Karpas-422 (cell line): ENCODE measurements around the gene TMEM217. TPM values are rescaled to one million over a fixed set of nuclear protein-coding genes. Genes with fewer than 3 reads are reported as not detected.
"Not testable (repeated sequence)": the region's sequence is repeated elsewhere in the genome, so short reads cannot be mapped to it uniquely, and the experiment has no call there.

Source experiments
- DNase-seq: peaks from one replicate; pipeline ENCODE4 v3.0.0-alpha.2; 2015
- H2AFZ ChIP-seq: fragments of 200-600 bp; sonication (generic); 2 replicates; pipeline ENCODE4 v1.6.1; 2014; ENCODE audit warnings: antibody characterized with exemption, low read length, mixed read lengths
- H3K27ac ChIP-seq: fragments of 200-600 bp; sonication (generic); 2 replicates; pipeline ENCODE4 v1.5.1; 2014; ENCODE audit warnings: mild to moderate bottlenecking, low read length, moderate library complexity
- H3K27me3 ChIP-seq: fragments of 200-600 bp; sonication (generic); 2 replicates; pipeline ENCODE4 v1.6.1; 2014; ENCODE audit warnings: low read length, mixed read lengths
- H3K36me3 ChIP-seq: fragments of 200-600 bp; sonication (generic); 2 replicates; pipeline ENCODE4 v1.6.1; 2014; ENCODE audit warnings: low read length, mixed read lengths; ENCODE audit not compliant: insufficient read depth
- H3K4me1 ChIP-seq: fragments of 200-600 bp; sonication (generic); 2 replicates; pipeline ENCODE4 v1.6.1; 2014; ENCODE audit warnings: mild to moderate bottlenecking, low read length, mixed read lengths
- H3K4me2 ChIP-seq: fragments of 200-600 bp; sonication (generic); 2 replicates; pipeline ENCODE4 v1.6.1; 2014; ENCODE audit warnings: low read length, low read depth, mild to moderate bottlenecking; ENCODE audit not compliant: poor library complexity, severe bottlenecking
- H3K4me3 ChIP-seq: fragments of 200-600 bp; sonication (generic); 2 replicates; pipeline ENCODE4 v1.5.1; 2014; ENCODE audit warnings: mild to moderate bottlenecking, antibody characterized with exemption, low read length, mixed read lengths
- H3K79me2 ChIP-seq: fragments of 200-600 bp; sonication (generic); 2 replicates; pipeline ENCODE4 v1.6.1; 2014; ENCODE audit warnings: mild to moderate bottlenecking, low read length, mixed read lengths
- H3K9ac ChIP-seq: fragments of 200-600 bp; sonication (generic); 2 replicates; pipeline ENCODE4 v1.6.0; 2014; ENCODE audit warnings: low read length
- H3K9me2 ChIP-seq: fragments of 200-600 bp; sonication (generic), shearing (Covaris generic); replicated peaks from 2 replicates; pipeline ENCODE4 v1.6.0; 2014; ENCODE audit warnings: mild to moderate bottlenecking, low read length, moderate library complexity; ENCODE audit not compliant: insufficient read depth
- H3K9me3 ChIP-seq: fragments of 300-700, 200-600 bp; sonication (generic); 2 replicates; pipeline ENCODE4 v1.6.1; 2014; ENCODE audit warnings: low read length, mixed read lengths
- H4K20me1 ChIP-seq: fragments of 200-600 bp; sonication (generic); 2 replicates; pipeline ENCODE4 v1.6.1; 2014; ENCODE audit warnings: mild to moderate bottlenecking, antibody characterized with exemption, low read length, low read depth; ENCODE audit not compliant: insufficient read depth
- total RNA-seq: library from RNA; depleted of rRNA; stranded (reverse); fragments of >200 nt; shearing (Covaris generic); gene quantifications from 2 replicates; pipeline ENCODE4 v1.2.3, GENCODE V29; 2014; ENCODE audit warnings: low replicate concordance

The TMEM217 gene
- total RNA-seq, 1 experiment from 2014 or later: not detected

- Histone ChIP-seq H3K9ac (no peak overlapping the region), H3K4me3 (no peak overlapping the region), H3K36me3 (no peaks in the 10 kb centered on the region), H4K20me1 (no peaks in the 10 kb centered on the region), H3K9me2 (no peaks in the 10 kb centered on the region), H3K4me2 (no peak overlapping the region), H2AFZ (no peak overlapping the region), H3K27me3 (no peaks in the 10 kb centered on the region), H3K9me3 (no peaks in the 10 kb centered on the region), H3K4me1 (no peaks in the 10 kb centered on the region), H3K79me2 (no peaks in the 10 kb centered on the region), H3K27ac (no peak overlapping the region)
- no peak for DNase-seq
Measured at GRCh38 chr6:37204014-37204751, 53.8 kb downstream of the TMEM217 start.

GRCh38 chr6:37202788-37203491 lies 55.0 kb downstream of the TMEM217 start:
- DNase-seq: no peak
- no peaks in the 10 kb centered on the region for H3K27me3 ChIP-seq
- no peaks in the 10 kb centered on the region for H3K79me2 ChIP-seq
- no peaks in the 10 kb centered on the region for H4K20me1 ChIP-seq
- H3K9ac ChIP-seq: no peak overlapping the region
- H3K9me3 ChIP-seq: no peaks in the 10 kb centered on the region
- H3K4me1 ChIP-seq: no peaks in the 10 kb centered on the region
- no peaks in the 10 kb centered on the region for H3K36me3 ChIP-seq
- H3K9me2 ChIP-seq: no peaks in the 10 kb centered on the region
- no peak overlapping the region for H2AFZ ChIP-seq
- H3K27ac ChIP-seq: no peak overlapping the region
- no peak overlapping the region for H3K4me3 ChIP-seq
- H3K4me2 ChIP-seq: no peak overlapping the region

- DNase-seq: no peak
- Histone ChIP-seq H3K4me2 (no peak overlapping the region), H3K4me1 (no peaks in the 10 kb centered on the region), H3K27ac (no peak overlapping the region), H2AFZ (no peak overlapping the region), H3K9me2 (no peaks in the 10 kb centered on the region), H3K27me3 (no peaks in the 10 kb centered on the region), H3K4me3 (no peak overlapping the region), H3K9me3 (no peaks in the 10 kb centered on the region), H4K20me1 (no peaks in the 10 kb centered on the region), H3K36me3 (no peaks in the 10 kb centered on the region), H3K9ac (no peak overlapping the region), H3K79me2 (no peaks in the 10 kb centered on the region)
Measured at GRCh38 chr6:37201726-37202125, 56.2 kb downstream of the TMEM217 start.

- no peak for DNase-seq
- H3K36me3 ChIP-seq: no peaks in the 10 kb centered on the region
- no peak overlapping the region for H3K27ac ChIP-seq
- no peaks in the 10 kb centered on the region for H4K20me1 ChIP-seq
- no peaks in the 10 kb centered on the region for H3K4me1 ChIP-seq
- H3K79me2 ChIP-seq: no peaks in the 10 kb centered on the region
- H3K9me3 ChIP-seq: no peaks in the 10 kb centered on the region
- no peak overlapping the region for H3K4me3 ChIP-seq
- no peak overlapping the region for H3K9ac ChIP-seq
- H2AFZ ChIP-seq: no peak overlapping the region
- no peaks in the 10 kb centered on the region for H3K27me3 ChIP-seq
- H3K9me2 ChIP-seq: no peaks in the 10 kb centered on the region
- no peak overlapping the region for H3K4me2 ChIP-seq
Measured at GRCh38 chr6:37200085-37200484, 57.9 kb downstream of the TMEM217 start.

- H3K27me3 ChIP-seq, DNase-seq, H3K4me1 ChIP-seq, H3K9me3 ChIP-seq, H3K27ac ChIP-seq, H2AFZ ChIP-seq, H3K4me2 ChIP-seq, H3K79me2 ChIP-seq, H3K9me2 ChIP-seq, H3K36me3 ChIP-seq, H3K9ac ChIP-seq, H3K4me3 ChIP-seq, H4K20me1 ChIP-seq: not testable (repeated sequence)
Measured at GRCh38 chr6:37196451-37196850, 61.5 kb downstream of the TMEM217 start.

GRCh38 chr6:37194886-37195285 lies 63.1 kb downstream of the TMEM217 start:
- H3K4me1 ChIP-seq, H3K27ac ChIP-seq, H3K79me2 ChIP-seq, H3K9ac ChIP-seq, H2AFZ ChIP-seq, H3K36me3 ChIP-seq, H3K27me3 ChIP-seq, H3K9me3 ChIP-seq, H3K9me2 ChIP-seq, H4K20me1 ChIP-seq, DNase-seq, H3K4me2 ChIP-seq, H3K4me3 ChIP-seq: not testable (repeated sequence)

- no peak for DNase-seq
- no peak overlapping the region for H3K4me2 ChIP-seq
- H2AFZ ChIP-seq: no peak overlapping the region
- H3K4me1 ChIP-seq: no peaks in the 10 kb centered on the region
- H3K9me3 ChIP-seq: no peaks in the 10 kb centered on the region
- H3K9ac ChIP-seq: no peak overlapping the region
- no peaks in the 10 kb centered on the region for H4K20me1 ChIP-seq
- H3K27ac ChIP-seq: no peak overlapping the region
- H3K79me2 ChIP-seq: no peaks in the 10 kb centered on the region
- H3K27me3 ChIP-seq: no peaks in the 10 kb centered on the region
- no peak overlapping the region for H3K4me3 ChIP-seq
- no peaks in the 10 kb centered on the region for H3K9me2 ChIP-seq
- H3K36me3 ChIP-seq: no peaks in the 10 kb centered on the region
Measured at GRCh38 chr6:37192666-37193065, 65.3 kb downstream of the TMEM217 start.

- H3K4me2 ChIP-seq: no peak overlapping the region
- H3K4me1 ChIP-seq: no peaks in the 10 kb centered on the region
- no peaks in the 10 kb centered on the region for H3K79me2 ChIP-seq
- no peaks in the 10 kb centered on the region for H3K27me3 ChIP-seq
- H3K27ac ChIP-seq: no peak overlapping the region
- no peak for DNase-seq
- H3K9me2 ChIP-seq: no peaks in the 10 kb centered on the region
- H2AFZ ChIP-seq: no peak overlapping the region
- no peaks in the 10 kb centered on the region for H3K9me3 ChIP-seq
- H3K36me3 ChIP-seq: no peaks in the 10 kb centered on the region
- H4K20me1 ChIP-seq: no peaks in the 10 kb centered on the region
- H3K9ac ChIP-seq: no peak overlapping the region
- H3K4me3 ChIP-seq: no peak overlapping the region
Measured at GRCh38 chr6:37190159-37190535, 67.8 kb downstream of the TMEM217 start.
